NCI-H146 treated with DMSO at 0.1 percent for 48 hours (cell line): ENCODE results near the gene RFPL3.

Experiments used
- DNase-seq: peaks from one replicate; lab custom pipeline; 2025; ENCODE audit not compliant: unreplicated experiment; lab: John Stamatoyannopoulos, UW

The RFPL3 gene

GRCh38 chr22:32410459-32410858 lies 52.8 kb downstream of the RFPL3 start:
- DNase-seq: no peak
